ENCODE data around the gene NUP153.
A peak's percentile ranks its signal among the peaks of the same experiment; 100 is the strongest.
"Not testable (repeated sequence)": the region's sequence is repeated elsewhere in the genome, so short reads cannot be mapped to it uniquely, and the experiment has no call there.

The NUP153 gene

DNA sequence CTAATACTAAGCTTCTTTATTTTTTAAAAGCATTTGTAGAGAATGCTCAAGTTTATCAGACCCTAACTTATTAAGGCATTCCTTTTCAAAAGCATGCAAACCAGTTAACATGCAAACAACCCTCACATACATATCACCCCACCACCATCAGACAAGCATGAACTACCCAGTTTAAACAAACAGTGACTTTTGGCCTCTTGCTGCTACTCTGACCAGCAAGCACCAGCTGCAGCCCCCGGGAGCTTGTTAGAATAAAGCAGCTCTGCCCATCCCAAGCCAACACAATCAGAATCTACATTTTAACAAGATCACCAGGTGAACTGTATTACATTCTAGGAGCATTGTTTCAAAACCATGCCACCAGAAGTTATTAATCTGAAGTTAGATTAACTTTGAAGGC lies 5.9 kb upstream of the NUP153 start:
- DNase-seq = no peak

GRCh38 chr6:17710331-17710730 lies 3.6 kb upstream of the NUP153 start:
- no peak for DNase-seq

DNA sequence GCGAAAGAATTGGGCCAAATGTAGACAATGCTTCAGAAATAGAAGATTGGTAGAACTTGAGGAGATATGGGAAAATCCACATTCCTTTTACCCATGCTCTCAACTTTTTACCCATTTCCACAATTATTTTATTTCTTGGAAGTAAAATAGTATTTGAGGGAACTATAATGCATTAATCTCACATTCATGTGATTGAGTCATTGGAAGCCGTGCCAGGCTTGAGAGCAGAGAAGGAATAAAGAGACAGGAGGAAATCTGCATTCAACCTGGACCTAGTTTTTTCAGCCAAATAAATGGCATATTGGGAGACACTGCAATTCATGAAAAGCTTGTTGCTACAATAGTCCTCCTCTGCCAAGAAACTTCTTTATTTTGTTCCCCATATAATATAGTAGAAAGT lies 2.8 kb upstream of the NUP153 start:
- no peak for DNase-seq

- not testable (repeated sequence) for DNase-seq
Observed at GRCh38 chr6:17708035-17708434, 1.3 kb upstream of the NUP153 start.

GRCh38 chr6:17707371-17707651 lies 586 bp upstream of the NUP153 start:
- no peak for DNase-seq

DNA sequence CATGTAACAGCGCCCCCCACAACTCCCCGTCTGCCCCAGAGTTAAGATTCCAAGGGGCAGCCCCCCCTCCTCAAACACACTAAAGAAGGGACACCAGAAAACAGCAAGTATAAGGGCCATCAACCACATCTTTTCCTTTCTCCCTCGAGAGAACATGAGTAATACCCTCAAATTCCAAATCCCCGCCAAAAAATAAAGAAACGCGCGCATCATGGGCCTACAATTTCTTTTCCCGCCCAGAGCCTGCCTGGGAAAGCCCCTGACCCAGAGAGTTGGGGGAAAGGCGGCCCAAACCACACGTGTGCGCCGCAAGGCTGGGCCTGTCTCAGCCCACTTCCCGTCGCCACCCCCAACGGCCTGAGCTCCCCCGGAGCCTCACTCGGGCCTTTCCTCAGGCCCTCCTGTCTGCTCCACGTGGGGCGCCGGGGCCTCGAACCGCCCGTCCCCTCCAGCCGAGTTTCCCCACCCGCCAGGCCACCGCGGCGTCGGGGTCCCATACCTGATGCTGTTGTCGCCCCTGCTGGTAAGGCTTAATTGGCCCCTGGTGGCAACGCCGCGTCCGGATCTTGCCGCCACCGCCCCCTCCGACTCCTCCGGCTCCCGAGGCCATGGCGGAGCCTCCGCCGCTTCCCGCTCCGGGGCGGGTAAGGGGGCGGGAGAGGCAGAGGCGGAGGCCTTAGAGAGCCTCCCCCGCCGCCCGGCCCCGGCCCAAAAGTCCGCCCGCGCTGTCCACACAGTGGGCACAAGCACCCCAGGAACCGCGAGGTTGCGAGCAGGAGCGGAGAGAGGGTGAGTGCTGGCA lies 746 bp downstream of the NUP153 start:
- DNase-seq = peak; percentile 89 to 92

DNA sequence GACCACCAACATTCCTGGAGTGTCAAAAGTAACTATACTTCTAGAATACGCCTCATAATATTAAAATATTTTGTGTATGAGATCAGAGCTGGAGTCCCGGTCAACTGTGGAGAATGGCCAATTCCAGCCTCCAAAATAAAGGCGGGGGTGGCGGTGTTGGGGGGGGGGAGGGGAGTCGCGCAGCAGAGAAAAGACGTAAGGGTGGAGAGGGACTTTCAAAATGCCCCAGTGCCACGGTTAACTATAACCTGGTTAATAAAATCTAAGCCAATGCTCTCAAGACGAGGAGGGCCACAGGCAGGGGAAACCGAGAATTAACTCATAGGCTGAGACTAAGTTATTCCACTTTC lies 1.3 kb downstream of the NUP153 start:
- no peak for DNase-seq

DNA sequence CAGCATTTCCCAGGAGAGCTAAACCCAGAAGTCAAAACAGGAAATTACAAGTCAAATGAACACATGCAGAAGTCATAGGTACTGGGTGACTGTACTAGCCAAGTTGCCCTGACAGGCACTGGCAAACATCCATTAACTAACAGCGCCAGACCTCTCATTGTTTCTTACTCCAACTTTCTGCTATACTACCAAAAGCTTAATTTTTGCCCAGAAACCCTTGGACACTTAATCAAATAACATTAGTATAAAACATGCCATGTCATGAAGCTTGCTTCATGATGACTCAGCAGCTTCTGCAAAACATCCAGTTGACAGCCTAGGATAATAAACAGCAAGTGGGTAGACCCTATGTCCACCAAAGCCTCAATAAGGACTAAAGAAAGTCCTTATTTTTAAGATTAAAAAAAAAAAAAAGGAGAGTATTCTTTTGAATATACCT lies 3.5 kb downstream of the NUP153 start:
- no peak for DNase-seq

DNA sequence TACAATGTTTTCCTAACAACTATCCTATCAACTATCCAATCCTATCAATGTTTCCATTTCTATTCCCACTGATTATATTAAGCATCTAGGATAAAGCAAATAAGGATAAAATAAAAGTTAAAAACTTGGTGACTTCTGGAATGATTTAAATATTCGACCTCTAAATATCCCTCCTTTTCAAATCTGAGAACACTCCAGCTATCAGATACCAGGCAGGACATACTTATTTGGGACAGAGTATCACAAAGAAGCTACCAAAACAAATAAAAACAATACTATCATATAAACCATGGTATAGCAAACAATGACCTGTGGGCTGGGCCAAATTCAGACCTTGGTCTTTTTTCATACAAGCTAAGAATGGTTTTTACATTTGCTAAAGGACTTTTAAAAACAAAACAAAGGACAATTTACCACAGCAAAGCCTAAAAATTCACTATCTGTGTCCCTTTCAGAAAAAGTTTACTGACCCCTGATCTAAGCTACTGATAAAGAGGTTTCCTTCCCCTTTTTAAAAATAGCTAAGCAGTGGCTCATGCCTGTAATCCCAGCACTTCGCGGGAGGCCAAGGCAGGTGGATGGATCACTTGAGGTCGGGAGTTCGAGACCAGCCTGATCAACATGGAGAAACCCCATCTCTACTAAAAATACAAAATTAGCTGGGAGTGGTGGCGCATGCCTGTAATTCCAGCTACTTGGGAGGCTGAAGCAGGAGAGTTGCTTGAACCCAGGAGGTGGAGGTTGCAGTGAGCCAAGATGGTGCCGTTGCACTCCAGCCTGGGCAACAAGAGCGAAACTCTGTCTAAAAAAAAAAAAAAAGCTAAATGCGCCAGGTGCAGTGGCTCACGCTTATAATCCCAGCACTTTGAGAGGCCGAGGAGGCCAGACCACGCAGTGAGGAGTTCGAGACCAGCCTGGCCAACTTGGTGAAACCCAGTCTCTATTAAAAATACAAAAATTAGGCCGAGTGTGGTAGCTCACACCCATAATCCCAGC lies 6.0 kb downstream of the NUP153 start:
- DNase-seq = no peak

DNA sequence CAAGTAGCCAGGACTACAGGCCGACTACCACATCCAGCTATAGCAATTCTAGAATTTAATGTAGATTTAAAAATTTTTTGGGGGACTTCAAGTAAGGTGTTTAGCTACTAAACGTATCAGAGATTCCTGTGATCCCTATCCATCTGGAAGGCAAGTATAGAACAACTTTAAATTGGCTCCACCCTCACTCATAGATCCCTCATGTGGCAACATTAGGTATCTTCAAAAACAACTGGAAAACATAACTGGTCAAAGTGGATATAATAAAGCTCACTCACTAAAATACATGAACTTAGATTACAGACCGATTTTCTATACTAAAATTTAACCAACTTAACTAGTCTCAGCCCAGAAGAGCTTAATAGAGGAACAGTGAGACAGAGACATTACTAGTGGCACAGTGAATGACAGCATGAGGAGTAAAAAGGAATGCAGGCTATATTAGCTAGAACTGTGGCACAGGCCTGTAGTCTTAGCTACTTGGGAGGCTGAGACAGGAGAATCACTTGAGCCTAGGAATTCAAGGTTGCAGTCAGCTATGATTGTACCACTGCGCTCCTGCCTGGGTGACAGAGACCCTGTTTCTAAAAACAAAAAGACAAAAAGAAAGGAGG lies 14.7 kb downstream of the NUP153 start:
- no peak for DNase-seq

- no peak for DNase-seq
Observed at GRCh38 chr6:17688481-17688880, 18.2 kb downstream of the NUP153 start.

- DNase-seq = no peak
Observed at GRCh38 chr6:17687136-17687535, 19.6 kb downstream of the NUP153 start.

DNA sequence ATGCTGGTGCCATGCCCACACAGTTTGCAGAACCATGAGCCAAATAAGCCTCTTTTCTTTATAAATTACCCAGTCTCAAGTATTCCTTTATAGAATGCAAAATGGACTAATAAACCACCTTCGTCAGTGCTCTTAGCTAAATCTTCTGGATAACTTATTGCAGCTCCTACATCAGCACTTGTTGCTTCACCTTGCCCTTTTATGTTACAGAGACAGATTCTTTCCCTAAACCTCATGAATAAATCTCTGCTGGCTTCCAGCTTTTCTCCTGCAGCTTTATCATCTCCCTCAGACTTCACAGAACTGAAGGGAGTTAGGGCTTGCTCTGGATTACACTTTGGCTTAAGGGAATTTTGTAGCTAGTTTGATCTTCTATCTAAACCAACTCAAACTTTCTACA lies 22.6 kb downstream of the NUP153 start:
- DNase-seq = no peak

DNA sequence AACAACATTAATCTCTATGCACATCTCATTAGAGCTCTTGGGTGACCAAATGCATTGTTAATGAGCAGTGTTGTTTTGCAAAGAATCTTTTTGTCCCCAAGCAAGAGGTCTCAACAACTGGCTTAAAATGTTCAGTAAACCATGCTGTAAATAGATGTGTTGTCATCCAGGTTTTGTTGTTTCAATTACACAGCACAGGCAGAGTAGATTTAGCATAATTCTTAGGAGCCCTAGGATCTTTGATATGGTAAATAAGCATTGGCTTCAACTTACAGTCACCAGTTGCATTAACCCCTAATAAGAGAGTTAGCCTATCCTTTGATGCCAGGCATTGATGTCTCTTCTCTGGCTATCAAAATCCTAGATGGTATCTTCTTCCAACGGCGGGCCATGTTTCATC lies 23.3 kb downstream of the NUP153 start:
- no peak for DNase-seq

DNA sequence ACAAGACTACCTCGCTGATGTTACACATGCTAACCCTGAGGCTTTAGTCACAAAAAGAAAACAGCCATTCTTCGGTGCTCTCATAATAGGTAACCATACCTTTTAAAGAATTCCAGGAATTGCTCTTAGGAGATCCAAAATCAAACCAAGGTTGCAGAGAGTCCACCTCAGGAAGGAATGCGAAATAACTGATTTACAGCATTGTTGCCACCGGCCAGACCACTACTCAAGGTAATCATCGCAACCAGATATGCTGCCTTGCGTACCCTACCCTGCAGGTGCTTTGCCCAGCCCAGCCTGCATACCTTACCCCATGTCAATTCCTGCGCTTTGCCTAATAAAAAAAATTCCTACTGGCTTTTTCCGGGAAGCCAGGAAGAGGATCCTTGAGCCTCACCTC lies 27.0 kb downstream of the NUP153 start:
- DNase-seq = no peak

DNA sequence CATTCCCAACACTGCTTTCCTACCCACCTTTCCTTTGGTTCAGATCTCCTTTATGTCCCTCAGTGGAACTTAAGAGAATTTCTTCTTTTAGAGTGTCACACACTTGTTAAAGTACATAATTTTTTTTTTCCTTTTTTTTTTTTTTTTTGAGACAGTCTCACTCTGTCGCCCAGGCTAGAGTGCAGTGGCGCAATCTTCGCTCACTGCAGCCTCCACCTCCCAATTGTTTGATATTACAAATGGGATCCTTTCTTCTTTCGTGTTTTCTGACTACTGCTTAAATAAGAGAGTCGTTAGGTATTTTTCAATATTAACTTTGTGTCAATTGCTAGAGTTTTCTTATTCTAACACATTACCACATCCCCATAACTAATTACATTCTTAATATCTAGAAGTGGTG lies 29.1 kb downstream of the NUP153 start:
- DNase-seq = no peak

GRCh38 chr6:17673543-17674254 lies 33.0 kb downstream of the NUP153 start:
- no peak for DNase-seq

DNA sequence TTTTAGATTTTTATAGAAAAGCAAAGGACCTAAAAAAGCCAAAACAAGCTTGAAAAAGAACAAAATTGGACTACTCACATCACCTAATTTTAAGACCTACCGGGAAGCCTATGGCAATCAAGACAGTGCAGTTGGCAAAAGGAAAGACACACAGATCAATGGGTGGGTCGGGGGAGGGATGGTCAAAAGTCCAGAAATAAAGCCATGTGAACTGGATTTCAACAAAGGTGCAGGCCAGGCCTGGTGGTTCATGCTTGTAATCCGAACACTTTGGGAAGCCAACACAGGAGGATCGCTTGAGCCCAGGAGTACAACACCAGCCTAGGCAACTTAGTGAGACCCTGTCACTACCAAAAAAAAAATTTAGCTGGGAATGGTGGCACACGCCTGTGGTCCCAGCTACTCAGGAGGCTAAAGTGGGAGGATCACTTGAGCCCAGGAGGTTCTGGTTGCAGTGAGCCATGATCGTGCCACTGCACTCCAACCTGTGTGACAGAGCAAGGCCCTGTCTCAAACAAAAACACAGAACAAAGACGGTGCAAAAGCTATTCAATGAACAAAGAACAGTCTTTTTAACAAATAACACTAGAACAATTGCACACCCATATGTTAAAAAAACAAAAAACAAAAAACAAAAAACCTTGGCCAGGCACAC lies 34.5 kb downstream of the NUP153 start:
- DNase-seq = no peak

DNA sequence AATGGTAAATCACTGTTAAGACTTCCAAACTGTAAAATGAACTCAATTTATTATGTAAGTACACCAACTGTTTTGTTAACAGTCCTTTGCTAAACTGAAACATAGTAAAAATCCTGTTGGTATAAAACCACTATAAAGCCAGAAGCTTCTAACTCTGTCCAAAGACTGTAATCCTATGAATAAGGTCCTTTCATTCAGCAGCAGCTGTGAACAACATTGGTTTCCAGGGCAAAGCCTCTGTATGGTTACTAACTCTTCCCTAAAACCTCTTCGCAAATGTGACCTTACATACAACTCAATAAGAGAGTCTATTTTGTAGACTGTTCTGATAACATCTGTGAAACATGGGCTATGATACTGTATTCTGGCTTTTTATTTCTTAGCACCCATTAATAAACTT lies 40.1 kb downstream of the NUP153 start:
- DNase-seq = no peak

DNA sequence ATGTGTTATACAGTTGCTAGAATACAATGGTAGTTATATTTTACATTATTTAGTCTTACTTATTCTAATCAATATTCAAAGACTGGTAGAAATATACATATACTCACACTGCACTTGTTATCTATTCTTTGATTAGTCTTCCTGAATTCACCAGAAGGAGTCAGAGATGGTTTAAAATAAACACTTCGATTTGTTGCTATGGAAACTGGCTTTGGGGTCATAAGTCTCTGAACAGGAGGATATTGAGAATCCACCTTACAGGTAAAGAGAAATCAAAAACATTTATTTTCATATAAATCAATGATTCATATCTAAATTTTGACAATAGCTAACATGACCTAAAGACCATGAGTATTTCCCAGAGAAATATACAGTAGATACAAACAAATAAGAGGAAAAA lies 41.6 kb downstream of the NUP153 start:
- DNase-seq = no peak

- DNase-seq = no peak
Observed at GRCh38 chr6:17663226-17663625, 43.5 kb downstream of the NUP153 start.

GRCh38 chr6:17662585-17662984 lies 44.1 kb downstream of the NUP153 start:
- no peak for DNase-seq

- DNase-seq = no peak
Observed at GRCh38 chr6:17656644-17657043, 50.1 kb downstream of the NUP153 start.
